OCI-LY1 (cell line): ENCODE data around the gene MIA2.
"Not testable (repeated sequence)": the region's sequence is repeated elsewhere in the genome, so short reads cannot be mapped to it uniquely, and the experiment has no call there.

Experiments used
- H2AFZ ChIP-seq: fragments of 200-600 bp; sonication (generic), shearing (Covaris generic); 2 replicates; pipeline ENCODE4 v1.6.0; 2014; ENCODE audit warnings: antibody characterized with exemption, mild to moderate bottlenecking, low read length
- H3F3A ChIP-seq: fragments of 200-600 bp; sonication (generic), shearing (Covaris generic); 2 replicates; pipeline ENCODE4 v1.6.0; 2014; ENCODE audit warnings: mild to moderate bottlenecking, antibody characterized with exemption, low read length, moderate library complexity; ENCODE audit not compliant: insufficient read depth
- H3K27ac ChIP-seq: fragments of 200-600 bp; sonication (generic); 2 replicates; pipeline ENCODE4 v1.5.1; 2014; ENCODE audit warnings: low read length, mixed run types, mild to moderate bottlenecking, low read depth; ENCODE audit not compliant: poor library complexity, severe bottlenecking
- H3K27me3 ChIP-seq: fragments of 200-600 bp; sonication (generic); 2 replicates; pipeline ENCODE4 v1.6.0; 2014; ENCODE audit warnings: antibody characterized with exemption, mild to moderate bottlenecking, low read length, moderate library complexity; ENCODE audit not compliant: insufficient read depth
- H3K36me3 ChIP-seq: fragments of 200-600 bp; sonication (generic); 2 replicates; pipeline ENCODE4 v1.6.1; 2014; ENCODE audit warnings: mild to moderate bottlenecking, antibody characterized with exemption, low read length, moderate library complexity, mixed read lengths; ENCODE audit not compliant: insufficient read depth
- H3K4me1 ChIP-seq: fragments of 200-600 bp; sonication (generic); 2 replicates; pipeline ENCODE4 v1.5.1; 2014; ENCODE audit warnings: mild to moderate bottlenecking, low read length, moderate library complexity; ENCODE audit not compliant: insufficient read depth, severe bottlenecking
- H3K4me2 ChIP-seq: fragments of 200-600 bp; sonication (generic), shearing (Covaris generic); 2 replicates; pipeline ENCODE4 v1.6.1; 2014; ENCODE audit warnings: low read length
- H3K4me3 ChIP-seq: fragments of 200-600 bp; sonication (generic); 2 replicates; pipeline ENCODE4 v1.5.1; 2014; ENCODE audit warnings: low read length, low read depth, mild to moderate bottlenecking, mixed read lengths; ENCODE audit not compliant: poor library complexity, severe bottlenecking
- H3K79me2 ChIP-seq: fragments of 200-600 bp; shearing (Covaris generic); 2 replicates; pipeline ENCODE4 v1.6.1; 2016; ENCODE audit warnings: mixed run types, low read length, mixed read lengths; ENCODE audit not compliant: insufficient read depth
- H3K9ac ChIP-seq: fragments of 200-600 bp; sonication (generic), shearing (Covaris generic); 2 replicates; pipeline ENCODE4 v1.6.1; 2014; ENCODE audit warnings: mild to moderate bottlenecking, low read length, mixed read lengths
- H3K9me2 ChIP-seq: fragments of 200-600 bp; sonication (generic), shearing (Covaris generic); 2 replicates; pipeline ENCODE4 v1.6.1; 2014; ENCODE audit warnings: low read depth, mild to moderate bottlenecking, low read length, mixed read lengths
- H3K9me3 ChIP-seq: fragments of 200-600 bp; shearing (Covaris generic); 2 replicates; pipeline ENCODE4 v1.6.1; 2014; ENCODE audit warnings: low read length, mixed read lengths
- H4K20me1 ChIP-seq: fragments of 200-600 bp; sonication (generic), shearing (Covaris generic); 2 replicates; pipeline ENCODE4 v1.6.0; 2016; ENCODE audit warnings: mild to moderate bottlenecking, low read length; ENCODE audit not compliant: insufficient read depth
- EZH2 ChIP-seq: fragments of 200-600 bp; sonication (generic), shearing (Covaris generic); IDR thresholded peaks from 2 replicates; pipeline ENCODE4 v1.8.0; 2017; ENCODE audit warnings: borderline replicate concordance, mixed run types, mild to moderate bottlenecking, antibody characterized with exemption, low read length, moderate library complexity, mixed read lengths
- TF ChIP-seq, protein P1 (sequence below): fragments of 200-600 bp; sonication (generic), shearing (Covaris generic); IDR thresholded peaks from 2 replicates; pipeline ENCODE4 v1.5.1; 2017; ENCODE audit warnings: mild to moderate bottlenecking, antibody characterized with exemption, low read length, moderate library complexity, mixed read lengths

MIA2 gene

GRCh38 chr14:39185256-39186049 lies 48.3 kb upstream of the MIA2 start:
- TF ChIP-seq EZH2 = no peak
- TF ChIP-seq, protein P1, sequence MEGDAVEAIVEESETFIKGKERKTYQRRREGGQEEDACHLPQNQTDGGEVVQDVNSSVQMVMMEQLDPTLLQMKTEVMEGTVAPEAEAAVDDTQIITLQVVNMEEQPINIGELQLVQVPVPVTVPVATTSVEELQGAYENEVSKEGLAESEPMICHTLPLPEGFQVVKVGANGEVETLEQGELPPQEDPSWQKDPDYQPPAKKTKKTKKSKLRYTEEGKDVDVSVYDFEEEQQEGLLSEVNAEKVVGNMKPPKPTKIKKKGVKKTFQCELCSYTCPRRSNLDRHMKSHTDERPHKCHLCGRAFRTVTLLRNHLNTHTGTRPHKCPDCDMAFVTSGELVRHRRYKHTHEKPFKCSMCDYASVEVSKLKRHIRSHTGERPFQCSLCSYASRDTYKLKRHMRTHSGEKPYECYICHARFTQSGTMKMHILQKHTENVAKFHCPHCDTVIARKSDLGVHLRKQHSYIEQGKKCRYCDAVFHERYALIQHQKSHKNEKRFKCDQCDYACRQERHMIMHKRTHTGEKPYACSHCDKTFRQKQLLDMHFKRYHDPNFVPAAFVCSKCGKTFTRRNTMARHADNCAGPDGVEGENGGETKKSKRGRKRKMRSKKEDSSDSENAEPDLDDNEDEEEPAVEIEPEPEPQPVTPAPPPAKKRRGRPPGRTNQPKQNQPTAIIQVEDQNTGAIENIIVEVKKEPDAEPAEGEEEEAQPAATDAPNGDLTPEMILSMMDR = no peak
- H2AFZ ChIP-seq = no peak overlapping the region
- no peaks in the 10 kb centered on the region for H3K9me2 ChIP-seq
- H3K9me3 ChIP-seq = no peaks in the 10 kb centered on the region
- H3K36me3 ChIP-seq = peaks cover 52% of the 10 kb centered on the region
- H3K4me2 ChIP-seq = no peak overlapping the region
- H3K79me2 ChIP-seq = no peaks in the 10 kb centered on the region
- H3K27me3 ChIP-seq = no peaks in the 10 kb centered on the region
- no peak overlapping the region for H3K4me3 ChIP-seq
- peaks cover 10% of the 10 kb centered on the region; the same call in 1 of the 2 replicates for H3F3A ChIP-seq
- no peaks in the 10 kb centered on the region for H4K20me1 ChIP-seq
- no peaks in the 10 kb centered on the region for H3K4me1 ChIP-seq
- H3K27ac ChIP-seq = no peak overlapping the region
- no peak overlapping the region for H3K9ac ChIP-seq

- TF ChIP-seq EZH2 = no peak
- TF ChIP-seq, protein P1 = no peak
- no peak overlapping the region for H3K9ac ChIP-seq
- H3K4me1 ChIP-seq = no peaks in the 10 kb centered on the region
- no peaks in the 10 kb centered on the region for H3K9me2 ChIP-seq
- no peak overlapping the region for H3K4me2 ChIP-seq
- no peaks in the 10 kb centered on the region for H3K79me2 ChIP-seq
- no peaks in the 10 kb centered on the region for H3K9me3 ChIP-seq
- no peak overlapping the region for H2AFZ ChIP-seq
- H4K20me1 ChIP-seq = no peaks in the 10 kb centered on the region
- 0 out of 2 replicates have a peak, but pooled peaks cover 10% of the 10 kb centered on the region for H3F3A ChIP-seq
- peaks cover 36% of the 10 kb centered on the region for H3K36me3 ChIP-seq
- H3K4me3 ChIP-seq = no peak overlapping the region
- H3K27ac ChIP-seq = no peak overlapping the region
- H3K27me3 ChIP-seq = no peaks in the 10 kb centered on the region
These were observed 46.7 kb upstream of the MIA2 start for GRCh38 chr14:39186941-39187525.

DNA sequence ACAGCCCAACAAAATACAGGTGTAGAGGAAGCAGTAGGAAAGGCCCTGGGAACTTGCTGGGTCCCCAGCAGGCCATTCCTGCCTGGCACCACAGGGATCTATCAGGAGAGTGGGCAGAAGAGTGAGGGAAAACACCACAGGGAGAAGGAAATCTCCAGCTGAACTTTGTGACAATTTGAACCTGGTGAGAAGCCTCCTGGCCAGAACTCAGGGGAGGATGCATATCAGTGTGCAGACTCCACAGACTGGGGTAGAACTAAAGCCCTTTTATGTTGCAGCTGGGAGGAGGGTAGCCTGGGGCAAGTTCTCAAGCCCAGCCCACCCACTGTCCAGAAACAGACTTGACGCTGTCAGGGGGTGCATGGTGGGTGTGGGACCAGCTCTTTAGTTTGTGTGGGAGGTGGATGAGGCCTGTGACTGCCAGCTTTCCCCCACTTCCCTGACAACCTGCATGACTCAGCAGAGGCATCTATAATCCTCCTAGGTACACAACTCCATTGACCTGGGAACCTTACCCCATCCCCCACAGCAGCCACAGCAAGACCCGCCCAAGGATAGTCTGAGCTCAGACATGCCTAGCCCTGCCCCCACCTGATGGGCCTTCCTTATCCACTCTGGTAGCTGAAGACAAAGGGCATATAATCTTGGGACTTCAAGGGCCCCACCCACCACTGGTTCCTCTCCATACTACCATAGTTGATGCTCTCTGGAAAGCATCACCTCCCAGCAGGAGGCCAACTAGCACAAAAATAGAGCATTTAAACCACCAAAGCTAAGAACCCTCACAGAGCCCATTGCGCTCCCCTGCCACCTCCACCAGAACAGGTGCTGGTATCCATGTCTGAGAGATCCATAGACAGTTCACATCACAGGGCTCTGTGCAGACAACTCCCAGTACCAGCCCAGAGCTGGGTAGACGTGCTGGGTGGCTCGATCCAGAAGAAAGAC lies 29.8 kb upstream of the MIA2 start:
- H3K27ac ChIP-seq = no peak overlapping the region
- H3K9ac ChIP-seq = no peak overlapping the region
- H3K79me2 ChIP-seq = no peaks in the 10 kb centered on the region
- H2AFZ ChIP-seq = no peak overlapping the region
- TF ChIP-seq, protein P1 = no peak
- no peak for TF ChIP-seq EZH2
- no peaks in the 10 kb centered on the region for H3K4me1 ChIP-seq
- H3K27me3 ChIP-seq = no peaks in the 10 kb centered on the region
- no peak overlapping the region for H3K4me3 ChIP-seq
- no peaks in the 10 kb centered on the region for H4K20me1 ChIP-seq
- no peak overlapping the region for H3K4me2 ChIP-seq
- no peaks in the 10 kb centered on the region for H3K9me3 ChIP-seq
- H3K9me2 ChIP-seq = no peaks in the 10 kb centered on the region
- no peaks in the 10 kb centered on the region for H3K36me3 ChIP-seq
- no peaks in the 10 kb centered on the region for H3F3A ChIP-seq

DNA sequence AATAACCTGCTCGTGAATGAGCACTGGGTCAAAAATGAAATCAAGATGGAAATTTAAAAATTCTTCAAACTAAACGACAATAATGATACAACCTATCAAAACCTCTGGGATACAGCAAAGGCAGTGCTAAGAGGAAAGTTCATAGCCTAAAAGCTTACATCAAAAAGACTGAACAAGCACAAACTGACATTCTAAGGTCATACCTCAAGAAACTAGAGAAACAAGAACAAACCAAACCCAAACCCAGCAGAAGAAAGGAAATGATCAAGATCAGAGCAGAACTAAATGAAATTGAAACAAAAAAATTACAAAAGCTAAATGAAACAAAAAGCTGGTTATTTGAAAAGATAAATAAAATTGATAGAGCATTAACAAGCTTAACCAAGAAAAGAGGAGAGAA lies 26.3 kb upstream of the MIA2 start:
- H3K9me2 ChIP-seq, H3F3A ChIP-seq, H3K4me1 ChIP-seq, H2AFZ ChIP-seq, H3K27me3 ChIP-seq, H3K9me3 ChIP-seq, H3K27ac ChIP-seq, H3K4me3 ChIP-seq, H3K79me2 ChIP-seq, H3K4me2 ChIP-seq, H3K9ac ChIP-seq, H4K20me1 ChIP-seq, H3K36me3 ChIP-seq: not testable (repeated sequence)
